ENCODE data around the gene TDRD6. TPM values are rescaled to one million over a fixed set of nuclear protein-coding genes. Genes with fewer than 3 reads are reported as not detected.

TDRD6 gene
- total RNA-seq, 2 donors from 2014 or later, result 0.09 to 0.20 TPM

DNA sequence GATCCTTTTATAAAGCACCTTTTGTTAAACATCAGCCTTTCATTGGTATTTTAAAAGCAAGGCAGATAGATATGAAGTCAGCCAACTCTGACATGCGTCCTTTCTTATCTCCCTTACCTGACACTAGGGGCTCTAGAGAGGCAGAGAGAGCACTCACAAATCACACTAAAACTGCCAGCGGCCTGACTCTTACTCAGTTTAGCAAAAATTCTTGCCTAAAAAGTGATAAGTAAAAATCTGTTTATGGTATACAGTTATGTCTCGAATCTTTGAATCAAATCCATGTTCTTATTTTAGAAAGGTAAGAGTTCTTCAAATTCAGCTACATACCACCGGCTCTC is 10.4 kb upstream of the TDRD6 start:
- intact Hi-C loops (cut with DNase I, micrococcal nuclease), result no loop called here
- DNase-seq, result no peak
- no peak for ATAC-seq

GRCh38 chr6:46684771-46685170 is 2.9 kb upstream of the TDRD6 start:
- no peak for ATAC-seq
- intact Hi-C loops (cut with DNase I, micrococcal nuclease), result no loop called here
- no peak for DNase-seq

GRCh38 chr6:46688117-46688965 is 656 bp downstream of the TDRD6 start:
- DNase-seq (no peak), ATAC-seq (no peak)
- intact Hi-C loops (cut with DNase I, micrococcal nuclease), result no loop called here

- ATAC-seq (no peak), DNase-seq (no peak)
- intact Hi-C loops (cut with DNase I, micrococcal nuclease), result no loop called here
These were observed 1.3 kb downstream of the TDRD6 start for GRCh38 chr6:46688966-46689335.

DNA sequence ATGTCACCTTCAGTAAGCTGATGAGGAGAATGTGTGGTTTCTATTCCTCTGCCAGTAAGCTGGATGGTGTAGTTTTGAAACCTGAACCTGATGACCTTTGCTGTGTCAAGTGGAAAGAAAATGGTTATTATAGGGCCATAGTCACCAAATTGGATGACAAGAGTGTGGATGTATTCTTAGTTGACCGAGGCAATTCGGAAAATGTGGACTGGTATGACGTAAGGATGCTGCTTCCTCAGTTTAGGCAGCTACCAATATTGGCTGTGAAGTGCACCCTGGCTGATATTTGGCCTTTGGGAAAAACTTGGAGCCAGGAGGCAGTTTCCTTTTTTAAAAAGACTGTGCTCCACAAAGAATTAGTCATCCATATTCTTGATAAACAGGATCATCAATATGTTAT is 2.0 kb downstream of the TDRD6 start:
- no peak for ATAC-seq

GRCh38 chr6:46690141-46690755 is 2.6 kb downstream of the TDRD6 start:
- intact Hi-C loops (cut with DNase I, micrococcal nuclease), result no loop called here
- ATAC-seq (no peak), DNase-seq (no peak)

More for the DNA sequence above, 2.0 kb downstream of the TDRD6 start:
- no peak for DNase-seq
- intact Hi-C loops (cut with DNase I, micrococcal nuclease), result no loop called here

- no peak for DNase-seq
- intact Hi-C loops (cut with DNase I, micrococcal nuclease), result no loop called here
- ATAC-seq, result no peak
These were observed 3.3 kb downstream of the TDRD6 start for GRCh38 chr6:46690911-46691451.

- no peak for ATAC-seq
- intact Hi-C loops (cut with DNase I, micrococcal nuclease), result no loop called here
- no peak for DNase-seq
These were observed 12.3 kb downstream of the TDRD6 start for GRCh38 chr6:46699970-46700369.

- DNase-seq (no peak), ATAC-seq (peak; percentile 34)
- intact Hi-C loops (cut with DNase I, micrococcal nuclease), result no loop called here
These were observed 16.9 kb downstream of the TDRD6 start for GRCh38 chr6:46704562-46704961.

GRCh38 chr6:46706464-46706863 is 18.8 kb downstream of the TDRD6 start:
- ATAC-seq (no peak), DNase-seq (no peak)
- intact Hi-C loops (cut with DNase I, micrococcal nuclease), result no loop called here

GRCh38 chr6:46711491-46711890 is 23.8 kb downstream of the TDRD6 start:
- ATAC-seq, result no peak
- intact Hi-C loops (cut with DNase I, micrococcal nuclease), result no loop called here

GRCh38 chr6:46715141-46715540 is 27.5 kb downstream of the TDRD6 start:
- DNase-seq (no peak), ATAC-seq (no peak)
- intact Hi-C loops (cut with DNase I, micrococcal nuclease), result no loop called here

More at GRCh38 chr6:46711491-46711890, 23.8 kb downstream of the TDRD6 start:
- DNase-seq, result no peak

DNA sequence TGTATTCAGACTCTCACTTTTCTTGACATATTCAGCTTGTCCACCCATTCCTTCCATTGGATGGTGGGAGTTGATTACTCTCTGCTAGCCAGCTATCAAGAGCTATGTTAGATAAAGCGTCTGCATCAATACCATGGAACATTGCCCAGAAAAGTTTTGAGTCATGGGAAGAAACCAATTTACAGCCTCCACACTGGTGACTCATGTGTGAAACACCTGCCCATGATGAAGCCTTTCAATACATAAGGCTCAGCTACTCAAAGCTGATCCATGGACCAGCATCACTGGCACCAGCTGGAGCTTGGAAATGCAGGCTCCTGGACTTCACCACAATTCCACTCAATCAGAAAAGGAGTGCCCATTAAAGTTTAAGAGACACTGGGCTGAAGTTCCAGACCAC is 31.4 kb downstream of the TDRD6 start:
- intact Hi-C loops (cut with DNase I, micrococcal nuclease), result no loop called here
- ATAC-seq (no peak), DNase-seq (no peak)

- ATAC-seq (no peak), DNase-seq (no peak)
- intact Hi-C loops (cut with DNase I, micrococcal nuclease), result no loop called here
These were observed 32.7 kb downstream of the TDRD6 start for GRCh38 chr6:46720401-46720800.

GRCh38 chr6:46729787-46730326 is 42.2 kb downstream of the TDRD6 start:
- ATAC-seq, result no peak
- DNase-seq, result no peak
- intact Hi-C loops (cut with DNase I, micrococcal nuclease), result no loop called here

GRCh38 chr6:46730921-46731461 is 43.3 kb downstream of the TDRD6 start:
- intact Hi-C loops (cut with DNase I, micrococcal nuclease), result no loop called here
- DNase-seq, result no peak
- ATAC-seq, result no peak

GRCh38 chr6:46733341-46733801 is 45.7 kb downstream of the TDRD6 start:
- DNase-seq, result no peak
- ATAC-seq, result no peak
- intact Hi-C loops (cut with DNase I, micrococcal nuclease), result no loop called here

- peak in 1 of 2 donors; percentile 29 for DNase-seq
- ATAC-seq, result peak; percentile 65
- intact Hi-C loops (cut with DNase I, micrococcal nuclease), result no loop called here
These were observed 47.4 kb downstream of the TDRD6 start, which contains the start of gene PLA2G7 for GRCh38 chr6:46734867-46735719. PLA2G7 (minus strand) TSS chr6:46735375; CDS start chr6:46722891, 12,484 bp downstream.

- DNase-seq, result no peak
- ATAC-seq, result no peak
- intact Hi-C loops (cut with DNase I, micrococcal nuclease), result no loop called here
These were observed 48.0 kb downstream of the TDRD6 start for GRCh38 chr6:46735720-46736031.

Measured in left colon (tissue), 2 donors.